GM18502 (cell line): ENCODE measurements around the gene DNAJA2.

Source experiments
- ATAC-seq: cut with Tn5 transposase; IDR thresholded peaks from one replicate; pipeline ENCODE4 v1.9.1; 2021; ENCODE audit warnings: mild to moderate bottlenecking; ENCODE audit not compliant: unreplicated experiment, poor library complexity

DNAJA2 gene

DNA sequence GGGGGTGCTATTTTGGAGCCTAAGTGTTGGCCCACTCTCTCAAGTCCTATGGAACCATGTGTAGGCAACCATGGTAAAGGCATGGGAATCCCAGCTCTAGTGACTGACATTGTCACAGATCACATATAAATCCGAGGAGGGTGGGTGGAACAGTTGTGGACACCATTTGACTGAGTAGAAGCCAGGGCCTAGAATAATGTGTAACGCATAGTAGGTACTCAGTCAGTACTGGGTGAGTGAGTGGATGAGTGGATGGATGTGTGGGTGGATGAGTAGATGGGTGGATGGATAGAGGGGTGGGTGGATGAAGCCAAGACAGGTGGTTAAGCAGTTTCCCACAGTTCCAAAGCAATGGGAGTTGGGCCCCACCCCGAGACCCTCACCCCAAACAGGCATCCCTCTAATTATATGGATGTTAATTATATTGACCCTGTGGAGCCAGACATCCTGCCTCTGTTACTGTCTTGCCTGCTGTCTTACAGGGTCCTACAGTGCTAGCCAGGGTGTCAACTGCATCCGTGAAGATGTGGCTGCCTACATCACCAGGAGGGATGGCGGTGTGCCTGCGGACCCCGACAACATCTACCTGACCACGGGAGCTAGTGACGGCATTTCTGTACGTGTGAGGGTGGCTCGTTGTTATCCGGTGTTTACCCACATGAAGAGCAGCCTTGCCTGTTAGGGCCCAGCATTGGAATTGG lies 67.0 kb downstream of the DNAJA2 start:
- no peak for ATAC-seq
